ENCODE measurements around the gene CABCOCO1.
"Not testable (repeated sequence)": the region's sequence is repeated elsewhere in the genome, so short reads cannot be mapped to it uniquely, and the experiment has no call there.

The CABCOCO1 gene

DNA sequence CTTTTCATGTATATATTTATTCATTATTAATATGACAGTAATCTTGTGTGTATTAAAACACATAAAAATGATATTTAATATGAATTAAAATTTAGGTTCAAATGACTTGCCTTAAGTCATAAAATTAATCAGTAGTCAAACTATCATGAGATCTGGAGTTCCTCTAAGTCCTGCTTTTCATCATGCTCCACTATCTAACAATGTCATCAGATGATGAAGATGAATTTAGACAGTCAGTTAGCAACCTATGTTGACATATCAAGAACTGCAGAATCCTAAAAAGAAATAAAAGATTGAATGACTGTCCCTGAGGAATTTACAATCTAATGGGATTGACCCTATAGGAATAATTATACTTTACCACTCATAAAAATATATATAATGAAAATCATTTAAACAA lies 7.1 kb downstream of the CABCOCO1 start:
- no peaks in the 10 kb centered on the region for H3K4me1 Mint-ChIP-seq
- H3K36me3 Mint-ChIP-seq = no peaks in the 10 kb centered on the region
- ATAC-seq (replicated peaks) (no peak), DNase-seq (no peak)
- H3K4me3 Mint-ChIP-seq = no peak overlapping the region
- H3K27me3 Mint-ChIP-seq = peaks cover 3 to 4% of the 10 kb centered on the region in 2 donors
- H3K9me3 Mint-ChIP-seq = no peaks in the 10 kb centered on the region
- H3K27ac Mint-ChIP-seq = no peak overlapping the region

DNA sequence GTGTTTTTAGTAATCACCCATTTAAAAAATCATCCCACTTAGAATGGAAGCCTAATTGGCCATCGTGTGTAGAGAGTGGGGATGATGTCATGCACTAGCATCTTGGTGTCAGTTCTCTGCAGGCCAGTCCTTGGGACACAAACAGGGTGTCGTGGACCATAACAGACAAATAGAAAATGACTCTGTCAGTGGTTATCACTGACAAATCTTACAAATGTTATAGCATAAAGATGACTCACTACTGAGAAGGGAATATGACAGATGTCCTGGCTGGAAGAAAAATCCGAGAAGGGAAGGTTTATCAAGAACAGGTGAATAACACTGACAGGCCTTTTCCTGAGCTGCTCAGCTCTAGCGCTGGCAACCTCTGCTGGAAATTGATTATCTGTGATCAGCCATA lies 10.6 kb downstream of the CABCOCO1 start:
- DNase-seq (no peak), ATAC-seq (replicated peaks) (no peak)
- no peaks in the 10 kb centered on the region for H3K4me1 Mint-ChIP-seq
- no peak overlapping the region for H3K4me3 Mint-ChIP-seq
- no peaks in the 10 kb centered on the region for H3K36me3 Mint-ChIP-seq
- no peak overlapping the region for H3K27ac Mint-ChIP-seq
- no peaks in the 10 kb centered on the region for H3K9me3 Mint-ChIP-seq
- H3K27me3 Mint-ChIP-seq = no peaks in the 10 kb centered on the region

DNA sequence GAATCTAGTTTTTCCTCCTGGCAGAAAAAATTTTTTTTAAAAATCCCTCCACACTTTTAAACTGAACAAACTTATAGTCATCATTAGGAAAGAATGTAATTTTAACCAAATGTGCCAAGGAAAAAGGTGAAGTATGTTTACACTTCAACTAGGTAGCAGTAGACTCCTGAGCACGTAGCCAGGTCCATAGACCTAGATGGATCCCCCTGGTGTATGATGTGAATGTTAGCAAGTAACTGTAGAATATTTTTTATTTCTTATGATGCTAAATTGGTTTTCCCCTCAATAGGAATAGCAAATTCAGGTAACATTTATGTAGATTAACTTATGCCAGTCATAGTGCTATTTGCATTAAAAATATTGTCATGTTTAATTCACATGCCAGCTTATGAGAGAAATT lies 19.6 kb downstream of the CABCOCO1 start:
- peaks cover 0 to 4% of the 10 kb centered on the region in 2 donors for H3K27me3 Mint-ChIP-seq
- no peak for DNase-seq
- no peak overlapping the region for H3K27ac Mint-ChIP-seq
- H3K4me3 Mint-ChIP-seq = no peak overlapping the region
- H3K9me3 Mint-ChIP-seq = no peaks in the 10 kb centered on the region
- no peak for ATAC-seq (replicated peaks)
- H3K4me1 Mint-ChIP-seq = no peaks in the 10 kb centered on the region
- H3K36me3 Mint-ChIP-seq = no peaks in the 10 kb centered on the region

DNA sequence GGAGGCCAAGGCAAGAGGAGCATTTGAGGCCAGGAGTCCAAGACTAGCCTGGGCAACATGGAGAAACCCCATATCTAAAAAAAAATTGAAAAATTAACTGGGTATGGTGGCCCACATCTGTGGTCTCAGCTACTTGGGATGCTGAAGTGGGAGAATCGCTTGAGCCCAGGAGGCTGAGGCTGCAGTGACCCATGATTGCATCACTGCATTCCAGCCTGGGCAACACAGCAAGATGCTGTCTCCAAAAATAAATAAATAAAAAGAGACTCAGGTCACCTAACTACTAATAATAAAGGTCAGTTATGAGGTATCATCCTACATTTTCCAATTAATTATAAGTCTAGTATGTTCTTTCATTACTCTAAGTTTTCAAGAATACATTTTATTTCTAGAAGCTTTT lies 20.6 kb downstream of the CABCOCO1 start:
- ATAC-seq (replicated peaks) (no peak), DNase-seq (no peak)
- no peak overlapping the region for H3K27ac Mint-ChIP-seq
- H3K27me3 Mint-ChIP-seq = peaks cover 0 to 4% of the 10 kb centered on the region in 2 donors
- H3K4me3 Mint-ChIP-seq = no peak overlapping the region
- no peaks in the 10 kb centered on the region for H3K36me3 Mint-ChIP-seq
- no peaks in the 10 kb centered on the region for H3K4me1 Mint-ChIP-seq
- no peaks in the 10 kb centered on the region for H3K9me3 Mint-ChIP-seq

DNA sequence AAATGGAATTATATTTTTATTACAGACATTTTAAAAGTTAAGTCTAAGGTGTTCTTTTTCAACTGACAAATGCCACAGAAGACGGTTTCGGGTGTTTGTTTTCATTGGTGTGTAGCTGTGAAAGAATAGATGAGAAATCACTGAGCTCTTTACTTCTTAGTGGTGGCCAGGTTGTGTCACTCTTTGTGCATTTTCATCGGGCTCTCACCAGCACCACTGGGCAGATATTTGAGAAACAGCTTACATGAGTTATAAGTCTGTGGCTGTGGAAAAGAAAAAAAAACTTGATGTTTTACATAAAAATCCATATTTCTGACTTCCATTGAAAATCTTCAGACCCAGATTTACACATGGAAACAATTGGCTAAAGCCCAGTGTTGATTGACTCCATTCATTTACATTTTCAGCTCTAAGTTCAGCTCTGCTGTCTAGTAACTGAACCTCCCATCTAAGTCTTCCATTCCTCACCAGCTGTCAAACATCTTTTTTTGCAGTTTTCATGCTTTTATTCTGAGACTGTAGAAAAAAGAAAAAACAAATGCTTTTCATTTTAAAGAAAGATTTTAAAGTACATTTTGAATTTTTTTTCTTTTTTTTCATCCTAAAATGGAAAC lies 22.3 kb downstream of the CABCOCO1 start:
- Mint-ChIP-seq H3K4me3 (no peak overlapping the region), H3K9me3 (no peaks in the 10 kb centered on the region), H3K27me3 (peaks cover 0 to 4% of the 10 kb centered on the region in 2 donors), H3K27ac (no peak overlapping the region), H3K36me3 (no peaks in the 10 kb centered on the region), H3K4me1 (no peaks in the 10 kb centered on the region)
- ATAC-seq (replicated peaks) = no peak
- no peak for DNase-seq

DNA sequence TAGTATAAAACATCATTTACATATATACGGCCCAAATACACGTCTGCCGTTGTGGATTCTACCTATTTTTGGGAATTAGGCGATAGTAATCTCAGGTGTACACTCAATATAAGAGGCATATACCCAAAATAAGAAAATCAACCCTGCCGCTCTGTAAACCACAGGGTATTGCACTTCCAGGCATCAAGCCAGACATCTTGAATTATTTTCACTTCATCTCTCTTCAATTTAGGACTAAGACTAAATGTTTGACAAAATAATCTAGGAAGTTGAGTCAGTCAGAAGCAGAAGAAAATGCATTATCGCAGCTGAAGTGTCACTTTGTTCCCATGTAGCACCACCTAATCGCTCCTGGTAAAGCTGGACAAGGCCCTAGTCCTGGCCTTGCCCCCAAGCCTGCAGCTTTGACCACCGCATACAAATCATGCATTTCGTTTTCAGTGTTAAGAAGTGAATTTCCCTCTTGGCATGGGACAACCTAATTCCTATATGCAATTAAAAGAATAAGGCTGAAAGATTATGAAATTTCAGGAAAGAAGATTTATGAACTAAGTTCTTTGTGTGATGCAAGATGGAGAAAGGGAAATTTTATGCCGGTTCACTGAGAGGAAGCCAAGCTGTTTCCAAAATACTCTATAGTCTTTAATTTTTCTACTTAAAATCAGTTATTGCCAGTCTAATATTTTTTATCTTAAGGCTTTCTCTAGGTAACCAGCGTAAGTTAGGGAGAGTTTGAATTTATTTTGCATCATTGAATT lies 26.0 kb downstream of the CABCOCO1 start:
- DNase-seq = no peak

DNA sequence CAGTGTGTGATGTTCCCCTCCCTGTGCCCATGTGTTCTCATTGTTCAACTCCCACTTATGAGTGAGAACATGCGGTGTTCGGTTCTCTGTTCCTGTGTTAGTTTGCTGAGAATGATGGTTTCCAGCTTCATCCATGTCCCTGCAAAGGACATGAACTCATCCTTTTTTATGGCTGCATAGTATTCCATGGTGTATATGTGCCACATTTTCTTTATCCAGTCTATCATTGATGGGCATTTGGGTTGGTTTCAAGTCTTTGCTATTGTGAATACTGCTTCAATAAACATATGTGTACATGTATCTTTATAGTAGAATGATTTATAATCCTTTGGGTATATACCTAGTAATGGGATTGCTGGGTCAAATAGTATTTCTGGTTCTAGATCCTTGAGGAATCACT lies 28.9 kb downstream of the CABCOCO1 start:
- not testable (repeated sequence) for DNase-seq; H3K27ac Mint-ChIP-seq; H3K4me1 Mint-ChIP-seq; ATAC-seq (replicated peaks); H3K4me3 Mint-ChIP-seq; H3K9me3 Mint-ChIP-seq; H3K36me3 Mint-ChIP-seq
- H3K27me3 Mint-ChIP-seq = peaks cover 10% of the 10 kb centered on the region in 2 donors

More for the DNA sequence above, 26.0 kb downstream of the CABCOCO1 start:
- H3K4me3 Mint-ChIP-seq = no peak overlapping the region
- no peaks in the 10 kb centered on the region for H3K4me1 Mint-ChIP-seq
- no peak overlapping the region for H3K27ac Mint-ChIP-seq
- H3K27me3 Mint-ChIP-seq = peaks cover 0 to 4% of the 10 kb centered on the region in 2 donors
- no peaks in the 10 kb centered on the region for H3K36me3 Mint-ChIP-seq
- peaks cover 0 to 2% of the 10 kb centered on the region in 2 donors for H3K9me3 Mint-ChIP-seq
- ATAC-seq (replicated peaks) = no peak

DNA sequence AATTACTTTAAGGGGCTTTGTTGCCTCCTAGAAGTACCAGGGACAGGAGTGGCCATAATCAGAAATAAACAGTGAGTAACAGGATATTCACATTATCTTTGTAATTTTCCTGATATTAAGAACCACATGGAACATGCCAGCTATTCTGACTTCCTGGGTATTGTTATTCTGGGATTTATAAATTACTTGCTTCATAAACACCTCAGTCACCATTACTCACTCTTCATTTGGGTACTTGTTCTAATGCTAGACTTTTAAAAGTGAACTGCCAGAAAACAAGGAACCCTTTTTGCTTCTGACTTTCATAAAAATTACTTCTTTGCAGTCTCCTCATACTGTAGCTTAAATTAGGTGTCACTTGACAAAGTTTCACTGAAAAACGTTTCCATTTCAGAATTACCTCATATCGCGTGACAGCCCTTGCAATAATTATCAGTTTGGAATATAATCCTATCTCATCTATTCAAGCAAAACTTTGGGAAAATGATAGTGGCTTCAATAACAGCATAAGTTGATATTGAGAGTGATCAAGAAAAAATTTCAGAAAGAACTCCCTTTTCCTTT lies 29.8 kb downstream of the CABCOCO1 start:
- peaks cover 0 to 2% of the 10 kb centered on the region in 2 donors for H3K9me3 Mint-ChIP-seq
- H3K27me3 Mint-ChIP-seq = peaks cover 10% of the 10 kb centered on the region in 2 donors
- H3K4me1 Mint-ChIP-seq = no peaks in the 10 kb centered on the region
- ATAC-seq (replicated peaks) = no peak
- H3K27ac Mint-ChIP-seq = no peak overlapping the region
- H3K4me3 Mint-ChIP-seq = no peak overlapping the region
- no peak for DNase-seq
- no peaks in the 10 kb centered on the region for H3K36me3 Mint-ChIP-seq

DNA sequence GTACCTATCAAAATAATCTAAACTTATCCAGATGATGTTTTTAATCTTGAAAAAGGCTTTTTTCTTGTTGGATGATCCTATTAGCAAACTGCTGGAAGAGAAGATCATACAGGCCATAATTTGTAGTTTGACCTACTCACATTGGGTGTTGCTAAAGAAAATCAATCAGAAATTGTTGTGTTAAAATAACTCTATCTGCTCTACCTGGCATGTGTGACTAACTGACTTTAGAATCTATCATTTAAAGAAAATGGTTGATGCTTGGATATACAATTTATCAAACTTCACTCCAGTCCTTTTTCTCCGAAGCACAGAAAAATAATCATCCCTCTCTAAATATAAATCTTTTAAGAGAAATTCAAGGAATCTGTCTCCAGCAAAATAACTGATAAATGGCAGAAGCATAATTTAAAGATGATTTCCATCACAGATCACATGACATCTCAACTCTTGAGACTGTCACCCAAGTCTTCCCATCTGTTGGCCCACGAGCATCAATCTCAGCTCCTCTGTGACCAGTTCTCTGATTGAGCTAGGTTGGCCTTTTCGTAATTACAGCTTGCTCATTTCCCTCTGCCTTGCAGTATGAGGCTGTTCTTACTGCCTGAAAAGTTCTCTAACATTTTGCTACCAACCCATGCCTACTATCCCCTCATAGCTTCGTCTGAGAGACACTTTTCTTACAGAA lies 36.4 kb downstream of the CABCOCO1 start:
- H3K36me3 Mint-ChIP-seq = no peaks in the 10 kb centered on the region
- H3K9me3 Mint-ChIP-seq = no peaks in the 10 kb centered on the region
- H3K4me3 Mint-ChIP-seq = no peak overlapping the region
- H3K27me3 Mint-ChIP-seq = peaks cover 6 to 10% of the 10 kb centered on the region in 2 donors
- H3K4me1 Mint-ChIP-seq = no peaks in the 10 kb centered on the region
- ATAC-seq (replicated peaks) = no peak
- no peak for DNase-seq
- no peak overlapping the region for H3K27ac Mint-ChIP-seq

DNA sequence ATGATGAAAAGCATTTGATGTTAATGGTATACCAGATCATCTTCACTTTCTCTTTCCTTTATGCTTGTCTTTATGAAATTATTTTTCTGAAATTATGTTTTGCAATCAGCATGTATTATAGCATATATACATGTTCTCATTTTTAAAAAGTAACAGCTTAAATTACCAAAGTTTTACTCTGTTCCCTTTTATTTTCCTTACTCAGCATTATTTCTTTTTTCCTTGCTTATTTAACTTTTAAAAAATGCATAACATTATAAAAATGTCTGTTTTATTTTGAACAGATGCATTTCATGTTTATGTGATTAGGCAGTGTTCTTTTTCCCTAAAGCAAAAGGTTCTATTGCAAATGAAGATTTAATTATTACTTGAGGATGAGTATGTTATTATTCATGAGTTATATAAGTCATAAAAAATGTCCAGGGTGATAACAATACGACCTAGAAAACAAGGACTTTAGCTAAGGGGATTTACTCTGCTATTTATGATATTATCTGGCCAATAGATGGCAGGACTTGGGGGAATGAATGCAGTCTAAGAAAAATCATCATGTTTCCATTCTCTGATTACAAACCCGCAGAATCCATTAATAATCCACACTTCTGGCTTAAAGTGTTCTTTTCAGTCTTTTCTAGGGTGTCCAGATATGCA lies 38.5 kb downstream of the CABCOCO1 start:
- Mint-ChIP-seq H3K27ac (no peak overlapping the region), H3K4me1 (no peaks in the 10 kb centered on the region), H3K36me3 (no peaks in the 10 kb centered on the region), H3K27me3 (no peaks in the 10 kb centered on the region), H3K4me3 (no peak overlapping the region), H3K9me3 (no peaks in the 10 kb centered on the region)
- ATAC-seq (replicated peaks) = no peak
- no peak for DNase-seq

DNA sequence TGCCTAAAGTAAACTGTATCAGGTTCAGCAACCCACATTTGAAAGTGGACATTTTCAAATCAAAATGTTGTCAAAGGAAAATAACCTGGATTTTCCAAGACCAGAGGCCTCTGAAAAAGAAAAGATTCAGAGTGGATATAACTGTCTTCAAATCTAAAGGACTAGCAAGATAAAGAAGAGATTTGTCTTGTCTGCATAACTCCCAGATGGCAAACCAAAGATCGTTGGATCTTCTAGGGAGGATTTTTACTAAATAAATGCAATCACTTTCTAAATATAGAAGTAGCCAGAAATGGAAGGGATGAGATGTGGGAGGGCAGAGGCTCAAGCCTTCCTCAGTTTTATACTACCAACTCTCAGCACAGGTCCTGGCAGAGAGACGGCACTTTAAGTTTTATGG lies 39.0 kb downstream of the CABCOCO1 start:
- no peak overlapping the region for H3K4me3 Mint-ChIP-seq
- H3K27me3 Mint-ChIP-seq = peaks cover 0 to 1% of the 10 kb centered on the region in 2 donors
- DNase-seq (no peak), ATAC-seq (replicated peaks) (no peak)
- H3K9me3 Mint-ChIP-seq = no peaks in the 10 kb centered on the region
- H3K27ac Mint-ChIP-seq = no peak overlapping the region
- no peaks in the 10 kb centered on the region for H3K36me3 Mint-ChIP-seq
- H3K4me1 Mint-ChIP-seq = no peaks in the 10 kb centered on the region

DNA sequence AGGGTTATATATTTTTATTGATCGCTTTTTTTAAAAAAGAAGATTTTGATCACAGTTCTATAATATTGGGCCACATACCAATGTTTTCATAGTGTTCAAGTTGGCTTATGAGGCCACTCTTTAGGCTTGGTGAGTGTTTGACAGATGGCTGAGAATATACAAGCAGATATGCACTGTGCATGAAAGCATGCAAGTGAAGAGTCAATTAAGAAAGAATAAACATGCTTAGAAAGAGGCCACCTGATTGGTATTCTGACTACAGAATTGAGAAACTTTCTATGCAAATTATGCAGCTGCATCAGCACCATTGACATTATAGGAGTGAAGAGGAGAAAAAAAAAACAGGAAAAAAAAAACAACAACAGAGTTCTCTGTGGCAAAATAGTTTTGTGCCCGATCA lies 39.9 kb downstream of the CABCOCO1 start:
- H3K4me3 Mint-ChIP-seq = no peak overlapping the region
- peaks cover 0 to 7% of the 10 kb centered on the region in 2 donors for H3K27me3 Mint-ChIP-seq
- ATAC-seq (replicated peaks) (no peak), DNase-seq (no peak)
- no peak overlapping the region for H3K27ac Mint-ChIP-seq
- no peaks in the 10 kb centered on the region for H3K9me3 Mint-ChIP-seq
- H3K4me1 Mint-ChIP-seq = no peaks in the 10 kb centered on the region
- no peaks in the 10 kb centered on the region for H3K36me3 Mint-ChIP-seq

DNA sequence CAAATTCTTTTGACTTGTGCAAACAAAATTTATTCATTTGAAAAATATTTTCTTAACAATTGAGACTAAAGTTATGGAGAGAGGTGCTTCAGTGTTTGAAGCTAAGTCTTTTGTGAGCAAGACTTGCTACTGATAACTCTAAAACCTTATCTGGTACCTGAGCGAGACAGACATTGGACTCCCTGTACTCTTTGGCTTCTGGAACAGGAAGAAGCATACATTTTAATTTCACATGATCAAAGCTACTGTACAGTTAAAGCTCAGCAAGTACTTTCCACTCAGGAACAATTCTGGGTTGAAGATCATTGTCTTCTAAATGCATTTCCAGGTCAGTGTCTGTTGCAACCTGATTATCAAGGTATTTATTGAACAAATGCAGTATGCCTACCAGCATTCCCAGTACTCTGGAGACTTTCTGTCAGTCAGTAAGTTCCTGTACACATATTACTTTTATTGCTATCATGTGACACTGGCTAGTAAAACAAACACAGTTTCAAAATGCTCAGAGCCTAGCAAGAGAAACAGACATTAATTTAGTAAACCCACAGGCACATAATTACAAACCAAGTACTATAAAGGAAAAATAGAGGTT lies 42.4 kb downstream of the CABCOCO1 start:
- H3K9me3 Mint-ChIP-seq = no peaks in the 10 kb centered on the region
- no peak for ATAC-seq (replicated peaks)
- H3K27ac Mint-ChIP-seq = no peak overlapping the region

DNA sequence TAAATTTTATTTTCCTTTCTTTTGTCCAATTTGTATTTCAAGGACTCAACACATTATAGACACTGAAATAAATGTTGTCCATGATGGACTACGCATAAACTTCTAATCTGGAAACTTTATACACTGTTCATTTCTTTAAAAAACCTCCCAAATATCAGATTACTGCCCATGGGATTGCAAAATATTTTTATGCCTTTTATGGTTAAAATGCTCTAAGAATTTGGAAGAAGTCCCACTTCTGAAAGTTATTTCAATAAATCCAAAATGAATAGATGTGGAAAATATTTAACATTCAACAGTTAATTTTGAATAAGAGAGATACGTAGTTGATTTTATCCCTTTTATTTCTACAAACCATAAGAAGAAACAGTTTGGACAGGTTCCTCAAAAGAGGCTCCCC lies 46.1 kb downstream of the CABCOCO1 start:
- no peaks in the 10 kb centered on the region for H3K36me3 Mint-ChIP-seq
- ATAC-seq (replicated peaks) = no peak
- DNase-seq = no peak
- no peaks in the 10 kb centered on the region for H3K4me1 Mint-ChIP-seq
- no peak overlapping the region for H3K4me3 Mint-ChIP-seq
- H3K9me3 Mint-ChIP-seq = no peaks in the 10 kb centered on the region
- H3K27ac Mint-ChIP-seq = no peak overlapping the region
- H3K27me3 Mint-ChIP-seq = peaks cover 15 to 16% of the 10 kb centered on the region in 2 donors

More for the DNA sequence above, 42.4 kb downstream of the CABCOCO1 start:
- H3K27me3 Mint-ChIP-seq = peaks cover 8 to 11% of the 10 kb centered on the region in 2 donors
- no peak overlapping the region for H3K4me3 Mint-ChIP-seq
- H3K36me3 Mint-ChIP-seq = no peaks in the 10 kb centered on the region
- DNase-seq = no peak
- no peaks in the 10 kb centered on the region for H3K4me1 Mint-ChIP-seq
